OCI-LY7 (cell line): ENCODE data around the gene ERVFRD-1. TPM values are rescaled to one million over a fixed set of nuclear protein-coding genes. Genes with fewer than 3 reads are reported as not detected.

ENCODE experiments used
- BruUV-seq: library from RNA; stranded (reverse); fragments of 400-500 nt; replicated peaks from 2 replicates; lab custom pipeline; 2021; lab: Mats Ljungman, UMichigan
- CTCF ChIA-PET: fragments of 300-600 bp; sonication (Branson Sonifier 250); formaldehyde crosslinking; loops from one replicate; lab custom pipeline; 2022; ENCODE audit warnings: antibody characterized with exemption; ENCODE audit not compliant: unreplicated experiment; lab: Charles Lee
- POLR2A ChIA-PET: fragments of 300-600 bp; sonication (Branson Sonifier 250); formaldehyde crosslinking; loops from one replicate; lab custom pipeline; 2022; ENCODE audit warnings: antibody characterized with exemption; lab: Charles Lee
- DNase-seq: peaks from one replicate; pipeline ENCODE4 v3.0.0-alpha.2; 2015; ENCODE audit warnings: low spot score
- H2AFZ ChIP-seq: fragments of 200-600 bp; sonication (generic), shearing (Covaris generic); 2 replicates; pipeline ENCODE4 v1.6.1; 2014; ENCODE audit warnings: mild to moderate bottlenecking, antibody characterized with exemption, low read length, moderate library complexity
- H3K27ac ChIP-seq: fragments of 200-600 bp; sonication (generic); 2 replicates; pipeline ENCODE4 v1.5.1; 2014; ENCODE audit warnings: mixed run types, low read depth, mild to moderate bottlenecking, moderate library complexity, low read length, inconsistent platforms; ENCODE audit not compliant: poor library complexity, severe bottlenecking
- H3K36me3 ChIP-seq: fragments of 200-600 bp; sonication (generic); 2 replicates; pipeline ENCODE4 v1.6.1; 2014; ENCODE audit warnings: mild to moderate bottlenecking, antibody characterized with exemption, low read length, moderate library complexity, mixed read lengths; ENCODE audit not compliant: insufficient read depth
- H3K4me1 ChIP-seq: fragments of 200-600 bp; sonication (generic); 2 replicates; pipeline ENCODE4 v1.5.1; 2014; ENCODE audit warnings: mild to moderate bottlenecking, low read length; ENCODE audit not compliant: insufficient read depth, poor library complexity, severe bottlenecking
- H3K4me2 ChIP-seq: fragments of 200-600 bp; sonication (generic); 2 replicates; pipeline ENCODE4 v1.6.1; 2014; ENCODE audit warnings: mild to moderate bottlenecking, low read length
- H3K4me3 ChIP-seq: fragments of 200-600 bp; sonication (generic); 2 replicates; pipeline ENCODE4 v1.5.1; 2014; ENCODE audit warnings: mild to moderate bottlenecking, low read depth, low read length; ENCODE audit not compliant: poor library complexity, severe bottlenecking
- H3K79me2 ChIP-seq: fragments of 200-600 bp; sonication (generic); 2 replicates; pipeline ENCODE4 v1.6.1; 2016; ENCODE audit warnings: low read depth, mild to moderate bottlenecking, low read length, moderate library complexity, mixed read lengths; ENCODE audit not compliant: insufficient read depth
- H3K9me2 ChIP-seq: fragments of 200-600 bp; sonication (generic); 2 replicates; pipeline ENCODE4 v1.6.1; 2016; ENCODE audit warnings: mild to moderate bottlenecking, low read length, mixed read lengths; ENCODE audit not compliant: insufficient read depth
- H3K9me3 ChIP-seq: fragments of 200-600 bp; sonication (generic); 2 replicates; pipeline ENCODE4 v1.6.1; 2014; ENCODE audit warnings: mild to moderate bottlenecking, mixed run types, low read length, mixed read lengths
- H4K20me1 ChIP-seq: fragments of 200-600 bp; sonication (generic); 2 replicates; pipeline ENCODE4 v1.6.1; 2014; ENCODE audit warnings: mild to moderate bottlenecking, antibody characterized with exemption, low read length, moderate library complexity, mixed read lengths; ENCODE audit not compliant: insufficient read depth
- CTCF ChIP-seq: fragments of 200-600 bp; sonication (generic); conservative IDR thresholded peaks from 2 replicates; pipeline ENCODE4 v1.5.1; 2014; ENCODE audit warnings: mild to moderate bottlenecking, antibody characterized with exemption, low read length, moderate library complexity, mixed read lengths
- EZH2phosphoT487 ChIP-seq: fragments of 200-600 bp; sonication (generic); IDR thresholded peaks from 2 replicates; pipeline ENCODE4 v1.6.1; 2018; ENCODE audit warnings: low read depth, borderline replicate concordance, mild to moderate bottlenecking, mixed run types, antibody characterized with exemption, low read length, moderate library complexity, mixed read lengths
- intact Hi-C: fragments of 100-400 bp; cut with micrococcal nuclease; formaldehyde crosslinking; loops from one replicate; pipeline ENCODE4 v1.10.0; 2022; ENCODE audit not compliant: unreplicated experiment
- total RNA-seq, 2 experiments: library from RNA; depleted of rRNA in 1 of 2; stranded (reverse); fragments of >200 nt in 1 of 2; shearing (Covaris generic) in 1 of 2; gene quantifications; 2 replicates each; pipeline ENCODE4 v1.2.3, GENCODE V29; 2014 to 2022

Gene ERVFRD-1
- total RNA-seq, 2 experiments from 2014 or later: not detected

GRCh38 chr6:11129908-11130565 is 18.5 kb upstream of the ERVFRD-1 start:
- H3K79me2 ChIP-seq: peaks cover 15% of the 10 kb centered on the region; the same call in 1 of the 2 replicates
- peaks cover 7% of the 10 kb centered on the region for H3K4me1 ChIP-seq
- peaks cover 8% of the 10 kb centered on the region for H3K36me3 ChIP-seq
- H3K9me2 ChIP-seq: no peaks in the 10 kb centered on the region
- no peak overlapping the region for H3K27ac ChIP-seq
- H3K9me3 ChIP-seq: no peaks in the 10 kb centered on the region
- no peak overlapping the region for H2AFZ ChIP-seq
- no peak overlapping the region for H3K4me2 ChIP-seq
- H3K4me3 ChIP-seq: no peak overlapping the region
- POLR2A ChIA-PET: interaction anchor here (0.6 kb wide), 1 partner anchor 467 kb away, joined by 3 read pairs; no protein-coding TSS in a partner anchor
- peaks cover 10% of the 10 kb centered on the region for H4K20me1 ChIP-seq
- CTCF ChIA-PET: no interaction called here
- no peak for DNase-seq
- intact Hi-C loops: no loop called here
- no peak for TF ChIP-seq CTCF
- no TSS peak for BruUV-seq

DNA sequence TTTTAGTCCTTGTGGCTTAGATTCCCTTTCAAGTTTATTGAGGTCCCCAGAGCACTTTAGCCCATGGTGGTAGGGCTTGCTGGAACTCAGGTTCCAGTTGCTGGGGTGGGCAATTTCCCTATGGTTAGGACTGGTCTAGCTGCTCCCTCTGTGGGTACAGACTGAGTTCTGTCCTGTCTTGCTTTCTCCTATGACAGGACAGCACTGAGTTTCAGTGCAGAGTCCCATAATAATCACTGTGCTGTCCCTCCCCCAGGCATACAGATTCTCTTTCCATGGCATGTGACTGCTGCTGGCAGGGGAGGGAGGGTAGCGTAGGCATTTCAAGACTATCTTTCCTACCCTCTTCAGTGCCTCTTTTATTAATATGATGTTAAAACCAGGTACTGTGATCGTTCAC is 17.1 kb upstream of the ERVFRD-1 start:
- ChIA-PET POLR2A (interaction anchor here (1.0 to 1.1 kb wide), 2 partner anchors 9 to 454 kb away, joined by 3 to 4 read pairs; no protein-coding TSS in a partner anchor), CTCF (no interaction called here)
- no peak for DNase-seq
- Histone ChIP-seq H3K36me3 (no peaks in the 10 kb centered on the region; the same call in 1 of the 2 replicates), H3K79me2 (peaks cover 24% of the 10 kb centered on the region; the same call in 1 of the 2 replicates), H3K4me2 (no peak overlapping the region), H2AFZ (no peak overlapping the region), H3K27ac (no peak overlapping the region), H3K4me1 (no peaks in the 10 kb centered on the region), H3K9me2 (no peaks in the 10 kb centered on the region), H4K20me1 (peaks cover 10% of the 10 kb centered on the region), H3K4me3 (no peak overlapping the region), H3K9me3 (no peaks in the 10 kb centered on the region)
- BruUV-seq: no TSS peak
- no peak for TF ChIP-seq EZH2phosphoT487
- no peak for TF ChIP-seq CTCF
- intact Hi-C loops: no loop called here

- DNase-seq: no peak
- Histone ChIP-seq H3K79me2 (peaks cover 24% of the 10 kb centered on the region; the same call in 1 of the 2 replicates), H3K27ac (no peak overlapping the region), H3K9me3 (no peaks in the 10 kb centered on the region), H3K36me3 (no peaks in the 10 kb centered on the region; the same call in 1 of the 2 replicates), H4K20me1 (peaks cover 10% of the 10 kb centered on the region), H3K4me3 (no peak overlapping the region), H3K4me2 (no peak overlapping the region), H3K9me2 (no peaks in the 10 kb centered on the region), H3K4me1 (peaks cover under 1% of the 10 kb centered on the region), H2AFZ (no peak overlapping the region)
- ChIA-PET CTCF (no interaction called here), POLR2A (no interaction called here)
- no peak for TF ChIP-seq CTCF
- TF ChIP-seq EZH2phosphoT487: no peak
- intact Hi-C loops: no loop called here
- BruUV-seq: no TSS peak
Measured at GRCh38 chr6:11126876-11127275, 15.4 kb upstream of the ERVFRD-1 start.
